Umbilical cord (tissue), 2 donors: ENCODE data around the gene NANOS3. TPM values are rescaled to one million over a fixed set of nuclear protein-coding genes. Genes with fewer than 3 reads are reported as not detected.
A peak's percentile ranks its signal among the peaks of the same experiment; 100 is the strongest.

Source experiments
- DNase-seq: peaks from one replicate; pipeline ENCODE4 v3.0.0-alpha.2; 2015; ENCODE audit warnings: low spot score
- total RNA-seq: library from RNA; depleted of rRNA; stranded (reverse); fragments of >200 nt; gene quantifications from one replicate; pipeline ENCODE4 v1.2.3, GENCODE V29; 2014; ENCODE audit warnings: low replicate concordance; ENCODE audit not compliant: insufficient read depth

Gene NANOS3
- total RNA-seq, 1 donor from 2014 or later, result not detected

DNA sequence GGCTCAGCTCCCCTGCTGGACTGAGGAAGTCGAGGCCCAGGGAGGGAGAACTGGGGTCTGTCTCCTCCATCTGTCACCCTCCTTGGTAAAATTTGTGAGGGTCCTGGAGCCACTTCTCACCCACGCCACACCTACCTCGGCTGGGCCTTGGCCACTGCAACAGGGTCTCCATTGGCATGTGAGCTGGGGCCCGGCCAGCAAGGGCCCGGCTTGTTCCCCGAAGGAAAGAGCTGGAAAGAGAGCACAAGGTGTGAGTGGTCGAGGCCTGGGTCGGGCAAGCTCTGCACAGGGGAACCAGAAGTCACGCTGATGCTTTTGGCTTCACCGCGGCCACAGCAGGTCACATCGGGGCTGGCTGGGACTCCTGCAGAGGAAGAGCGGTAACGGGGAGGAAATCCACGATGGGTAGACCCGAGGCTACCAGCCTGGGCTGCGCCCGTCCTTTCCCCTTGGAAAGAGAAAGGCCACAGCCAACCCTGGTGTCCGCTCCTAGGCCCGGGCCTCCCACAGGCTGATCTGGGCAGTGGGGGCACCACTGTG, 9.0 kb downstream of the NANOS3 start:
- no peak for DNase-seq

DNA sequence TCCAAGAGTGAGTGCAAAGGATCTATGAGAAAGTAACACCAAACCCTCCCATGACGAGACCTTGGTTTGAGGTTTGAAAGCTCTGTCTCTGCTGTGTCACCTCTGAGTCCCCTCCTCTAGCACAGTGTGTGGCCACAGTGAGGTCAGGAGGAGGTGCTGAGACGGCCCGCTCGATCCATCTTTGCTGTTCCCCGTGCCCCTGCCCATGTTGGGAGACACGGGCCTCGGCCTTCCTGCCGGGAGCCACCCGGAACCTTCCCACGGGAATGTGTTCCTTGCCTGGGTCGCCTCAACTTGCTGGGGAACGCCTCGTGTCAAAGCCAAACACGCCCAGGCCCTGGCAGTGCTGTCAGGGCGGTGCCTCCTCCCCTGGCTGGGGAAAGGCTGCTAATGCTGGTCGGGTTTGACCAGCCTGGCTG, 10.1 kb downstream of the NANOS3 start:
- no peak for DNase-seq

DNA sequence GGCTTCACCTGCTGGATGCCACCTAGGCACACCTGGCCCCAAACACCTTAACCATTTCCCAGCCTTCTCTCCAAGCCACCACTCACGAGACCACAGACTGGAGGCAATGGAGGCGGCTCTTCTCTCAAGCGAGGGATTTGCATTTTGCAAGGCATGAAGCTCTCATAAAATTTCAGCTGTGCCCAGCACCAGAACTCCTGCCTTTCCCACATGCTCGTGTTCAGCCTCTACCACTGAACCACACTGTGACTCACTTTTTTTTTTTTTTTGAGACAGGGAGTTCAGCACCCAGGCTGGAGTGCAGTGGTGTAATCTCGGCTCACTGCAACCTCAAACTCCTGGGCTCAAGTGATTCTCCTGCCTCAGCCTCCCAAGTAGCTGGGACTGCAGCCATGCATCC, 10.6 kb downstream of the NANOS3 start:
- DNase-seq, result no peak

GRCh38 chr19:13888281-13888680, 11.3 kb downstream of the NANOS3 start:
- no peak for DNase-seq

- no peak for DNase-seq
These were observed 13.2 kb downstream of the NANOS3 start for GRCh38 chr19:13890136-13890535.

- DNase-seq, result no peak
These were observed 15.9 kb downstream of the NANOS3 start for GRCh38 chr19:13892870-13893269.

GRCh38 chr19:13894552-13894951, 17.6 kb downstream of the NANOS3 start:
- no peak for DNase-seq

GRCh38 chr19:13896227-13896626, 19.3 kb downstream of the NANOS3 start:
- DNase-seq, result no peak

DNA sequence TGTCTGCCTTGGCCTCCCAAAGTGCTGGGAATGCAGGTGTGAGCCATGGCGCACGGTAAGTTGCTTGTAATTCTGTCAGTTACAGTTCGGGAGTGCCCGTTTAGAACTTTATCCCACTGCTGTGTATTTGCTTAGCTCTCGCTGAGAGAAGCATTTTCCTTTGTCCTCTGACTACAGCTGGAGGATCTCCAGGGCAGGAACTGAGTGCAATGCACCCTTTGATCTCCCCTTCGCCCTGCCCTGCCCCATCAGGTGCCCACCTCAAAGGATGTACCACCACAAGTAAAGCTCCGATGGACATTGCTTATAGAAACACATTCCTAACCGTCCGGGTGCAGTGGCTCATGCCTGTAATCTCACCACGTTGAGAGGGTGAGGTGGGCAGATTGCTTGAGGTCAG, 22.5 kb downstream of the NANOS3 start:
- no peak for DNase-seq

DNA sequence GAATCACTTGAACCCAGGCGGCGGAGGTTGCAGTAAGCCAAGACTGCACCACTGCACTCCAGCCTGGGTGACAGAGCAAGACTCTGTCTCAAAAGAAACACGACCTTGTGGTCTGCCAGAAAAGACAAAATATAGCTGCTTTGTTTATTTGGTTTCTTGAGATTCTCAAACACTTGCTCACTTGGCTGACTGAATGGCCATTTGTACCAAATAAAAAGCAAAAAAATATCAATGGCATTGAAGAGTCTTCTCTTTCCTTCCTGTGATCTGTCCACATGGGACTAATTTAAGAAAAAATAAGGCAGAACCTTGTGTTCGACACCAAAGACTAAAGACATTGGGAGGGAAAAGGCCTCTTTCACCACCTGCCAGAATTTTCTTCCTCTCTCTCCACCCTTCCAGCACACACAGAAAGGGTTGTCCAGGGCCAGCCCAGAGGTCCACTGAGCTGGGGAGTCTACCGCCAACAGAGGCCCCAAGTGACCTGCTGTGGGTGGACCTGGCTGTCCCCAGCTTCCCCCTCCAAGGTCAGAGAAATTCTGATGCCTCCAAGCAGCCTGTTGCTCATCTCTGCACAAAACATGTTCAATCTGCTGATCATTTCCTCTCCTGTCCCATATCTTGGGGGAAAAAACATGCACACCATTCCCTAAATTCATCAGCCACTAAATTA, 23.1 kb downstream of the NANOS3 start:
- DNase-seq, result no peak

DNA sequence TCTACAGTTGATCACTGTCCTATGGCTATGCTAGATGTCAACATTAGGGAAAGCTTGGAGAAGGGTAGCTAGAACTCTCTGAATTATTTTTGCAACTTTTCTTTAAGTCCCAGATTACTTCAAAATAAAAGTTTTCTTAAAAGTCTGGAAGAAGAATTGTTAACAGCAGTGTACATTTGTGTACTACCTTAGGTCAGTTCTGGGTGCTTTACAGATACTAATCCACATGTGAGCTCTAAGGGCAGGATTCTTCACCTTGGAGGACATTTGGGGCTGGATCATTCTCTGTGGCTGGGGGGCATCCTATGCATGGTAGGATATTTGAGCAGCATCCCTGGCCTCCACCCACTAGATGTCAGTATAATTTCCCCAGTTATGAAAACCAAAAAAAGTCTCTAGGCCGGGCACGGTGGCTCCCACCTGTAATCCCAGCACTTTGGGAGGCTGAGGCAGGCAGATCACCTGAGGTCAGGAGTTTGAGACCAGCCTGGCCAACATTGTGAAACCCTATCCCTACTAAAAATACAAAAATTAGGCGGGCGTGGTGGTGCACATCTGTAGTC, 26.1 kb downstream of the NANOS3 start:
- no peak for DNase-seq

- peak; percentile 90 for DNase-seq
These were observed 28.9 kb downstream of the NANOS3 start, which contains the start of the genes BRME1 and CC2D1A for GRCh38 chr19:13905634-13906520. TSS of gene BRME1 (minus strand) at chr19:13906117. CDS start at chr19:13904892, 1,225 bp downstream. TSS of gene CC2D1A (plus strand) at chr19:13906201. CDS start at chr19:13906442, 241 bp downstream.

- no peak for DNase-seq
These were observed 29.6 kb downstream of the NANOS3 start for GRCh38 chr19:13906521-13906904.

DNA sequence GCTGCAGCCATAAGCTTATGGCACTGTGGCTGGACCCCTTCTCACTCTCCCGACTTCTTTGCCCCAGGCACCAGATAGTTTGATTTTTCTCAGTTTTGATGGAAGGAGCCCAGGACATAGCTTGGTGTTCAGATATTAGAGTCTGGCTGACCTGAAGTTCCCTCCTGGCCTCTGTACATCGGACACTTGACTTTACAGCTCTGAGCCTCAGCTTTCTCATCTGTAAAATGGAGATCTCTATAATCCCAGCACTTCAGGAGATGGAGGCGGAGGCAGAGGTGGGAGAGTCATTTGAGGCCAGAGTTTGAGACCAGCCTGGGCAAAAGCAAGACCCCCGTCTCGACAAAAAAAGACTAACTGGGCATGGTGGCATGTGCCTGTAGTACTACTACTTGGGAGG, 30.0 kb downstream of the NANOS3 start:
- DNase-seq, result no peak

GRCh38 chr19:13908674-13909073, 31.7 kb downstream of the NANOS3 start:
- DNase-seq, result no peak

DNA sequence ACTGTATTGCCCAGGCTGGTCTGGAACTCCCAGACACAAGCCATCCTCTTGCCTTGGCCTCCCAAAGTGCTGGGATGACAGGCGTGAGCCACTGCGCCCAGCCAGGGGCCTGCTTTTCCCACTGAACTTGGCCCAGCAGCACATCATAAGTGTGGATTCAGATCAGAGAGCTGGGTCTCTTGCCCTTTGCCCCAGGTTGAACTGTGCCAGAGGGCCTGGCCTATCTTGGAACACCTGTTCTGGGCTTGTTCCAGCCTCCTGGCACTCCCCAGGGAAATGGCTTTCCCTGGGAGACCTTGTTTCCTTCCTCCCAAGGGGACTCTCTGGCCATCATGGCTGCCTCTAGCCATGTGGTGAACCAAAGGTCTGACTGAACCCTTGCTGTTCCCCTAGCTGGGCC, 32.5 kb downstream of the NANOS3 start:
- no peak for DNase-seq

GRCh38 chr19:13913352-13913751, 36.4 kb downstream of the NANOS3 start:
- DNase-seq, result no peak

DNA sequence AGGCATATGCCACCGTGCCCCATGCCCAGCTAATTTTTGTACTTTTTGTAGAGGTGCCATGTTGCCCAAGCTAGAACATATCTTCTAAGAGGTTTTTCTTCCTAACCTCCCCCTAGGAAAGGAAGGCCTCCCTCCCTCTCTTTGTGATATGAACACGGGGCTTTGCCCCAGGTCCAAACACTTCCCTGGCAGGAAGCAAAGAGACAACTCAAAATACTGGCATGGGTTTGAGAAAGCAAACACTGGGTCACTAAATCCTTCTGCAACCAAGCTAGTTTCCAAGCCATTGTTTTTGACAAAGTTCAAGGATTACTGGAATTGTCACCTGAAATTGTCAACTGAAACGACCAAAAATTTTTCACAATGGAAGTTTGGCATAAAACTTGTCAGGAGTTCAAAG, 37.8 kb downstream of the NANOS3 start:
- no peak for DNase-seq

GRCh38 chr19:13917888-13918406, 41.0 kb downstream of the NANOS3 start:
- no peak for DNase-seq

DNA sequence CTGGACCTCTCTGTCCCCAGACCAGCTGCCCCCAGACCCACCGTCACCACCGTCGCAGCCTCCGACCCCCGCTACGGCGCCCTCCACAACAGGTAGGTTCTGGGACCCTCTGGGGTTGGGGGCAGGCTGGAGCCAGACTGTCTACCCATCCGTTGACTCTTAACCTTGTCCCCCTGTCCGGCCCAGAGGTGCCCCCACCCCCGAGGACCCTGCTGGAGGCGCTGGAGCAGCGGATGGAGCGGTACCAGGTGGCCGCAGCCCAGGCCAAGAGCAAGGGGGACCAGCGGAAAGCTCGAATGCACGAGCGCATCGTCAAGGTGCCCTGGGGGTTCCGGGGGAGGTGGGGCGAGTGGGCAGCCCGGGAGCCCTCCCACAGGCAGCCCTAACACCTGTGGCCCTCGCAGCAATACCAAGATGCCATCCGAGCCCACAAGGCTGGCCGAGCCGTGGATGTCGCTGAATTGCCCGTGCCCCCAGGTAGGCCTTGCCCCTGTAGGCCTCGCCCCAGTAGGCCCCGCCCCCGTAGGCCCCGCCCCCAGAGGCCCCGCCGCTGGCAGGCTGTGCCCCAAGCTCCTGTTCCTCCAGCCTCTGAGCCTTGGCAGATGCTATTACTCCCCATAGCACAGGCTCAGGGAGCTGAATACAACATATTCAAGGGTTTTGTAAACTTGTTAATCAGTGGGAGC, 41.9 kb downstream of the NANOS3 start:
- DNase-seq, result no peak

DNA sequence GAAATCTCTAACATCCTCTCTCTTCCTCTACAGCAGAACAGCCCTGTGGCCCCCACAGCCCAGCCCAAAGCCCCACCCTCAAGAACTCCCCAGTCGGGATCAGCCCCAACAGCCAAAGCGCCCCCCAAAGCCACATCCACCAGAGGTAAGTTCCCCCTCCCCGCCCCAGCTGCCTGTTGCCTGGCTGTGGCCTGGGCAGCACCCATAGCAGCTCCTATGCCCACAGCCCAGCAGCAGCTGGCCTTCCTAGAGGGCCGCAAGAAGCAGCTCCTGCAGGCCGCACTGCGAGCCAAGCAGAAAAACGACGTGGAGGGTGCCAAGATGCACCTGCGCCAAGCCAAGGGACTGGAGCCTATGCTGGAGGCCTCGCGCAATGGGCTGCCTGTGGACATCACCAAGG, 43.6 kb downstream of the NANOS3 start:
- no peak for DNase-seq
